NB4 (cell line): ENCODE data around the gene RRAGC.
"Not testable (repeated sequence)": the region's sequence is repeated elsewhere in the genome, so short reads cannot be mapped to it uniquely, and the experiment has no call there.

Source experiments
- MAX ChIP-seq: IDR thresholded peaks from 2 replicates; pipeline ENCODE4 v1.6.1; 2011; ENCODE audit warnings: low read depth, low read length
- MYC ChIP-seq: IDR thresholded peaks from 2 replicates; pipeline ENCODE4 v1.6.1; 2011; ENCODE audit warnings: low read depth, low read length
- POLR2A ChIP-seq: IDR thresholded peaks from 2 replicates; pipeline ENCODE4 v1.6.1; 2011; ENCODE audit warnings: mild to moderate bottlenecking; ENCODE audit not compliant: insufficient read length; ENCODE audit errors: extremely low read depth
- TF ChIP-seq, protein P1 (sequence below): IDR thresholded peaks from one replicate; pipeline ENCODE4 v1.5.1; 2012; ENCODE audit warnings: low read depth, low read length

GRCh38 chr1:38811466-38811865, 48.1 kb downstream of the RRAGC start:
- TF ChIP-seq, protein P1, sequence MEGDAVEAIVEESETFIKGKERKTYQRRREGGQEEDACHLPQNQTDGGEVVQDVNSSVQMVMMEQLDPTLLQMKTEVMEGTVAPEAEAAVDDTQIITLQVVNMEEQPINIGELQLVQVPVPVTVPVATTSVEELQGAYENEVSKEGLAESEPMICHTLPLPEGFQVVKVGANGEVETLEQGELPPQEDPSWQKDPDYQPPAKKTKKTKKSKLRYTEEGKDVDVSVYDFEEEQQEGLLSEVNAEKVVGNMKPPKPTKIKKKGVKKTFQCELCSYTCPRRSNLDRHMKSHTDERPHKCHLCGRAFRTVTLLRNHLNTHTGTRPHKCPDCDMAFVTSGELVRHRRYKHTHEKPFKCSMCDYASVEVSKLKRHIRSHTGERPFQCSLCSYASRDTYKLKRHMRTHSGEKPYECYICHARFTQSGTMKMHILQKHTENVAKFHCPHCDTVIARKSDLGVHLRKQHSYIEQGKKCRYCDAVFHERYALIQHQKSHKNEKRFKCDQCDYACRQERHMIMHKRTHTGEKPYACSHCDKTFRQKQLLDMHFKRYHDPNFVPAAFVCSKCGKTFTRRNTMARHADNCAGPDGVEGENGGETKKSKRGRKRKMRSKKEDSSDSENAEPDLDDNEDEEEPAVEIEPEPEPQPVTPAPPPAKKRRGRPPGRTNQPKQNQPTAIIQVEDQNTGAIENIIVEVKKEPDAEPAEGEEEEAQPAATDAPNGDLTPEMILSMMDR = not testable (repeated sequence)
- not testable (repeated sequence) for TF ChIP-seq MYC, POLR2A, MAX
